ENCODE data around the gene AKR1C1.
"Not testable (repeated sequence)": the region's sequence is repeated elsewhere in the genome, so short reads cannot be mapped to it uniquely, and the experiment has no call there.

The AKR1C1 gene

DNA sequence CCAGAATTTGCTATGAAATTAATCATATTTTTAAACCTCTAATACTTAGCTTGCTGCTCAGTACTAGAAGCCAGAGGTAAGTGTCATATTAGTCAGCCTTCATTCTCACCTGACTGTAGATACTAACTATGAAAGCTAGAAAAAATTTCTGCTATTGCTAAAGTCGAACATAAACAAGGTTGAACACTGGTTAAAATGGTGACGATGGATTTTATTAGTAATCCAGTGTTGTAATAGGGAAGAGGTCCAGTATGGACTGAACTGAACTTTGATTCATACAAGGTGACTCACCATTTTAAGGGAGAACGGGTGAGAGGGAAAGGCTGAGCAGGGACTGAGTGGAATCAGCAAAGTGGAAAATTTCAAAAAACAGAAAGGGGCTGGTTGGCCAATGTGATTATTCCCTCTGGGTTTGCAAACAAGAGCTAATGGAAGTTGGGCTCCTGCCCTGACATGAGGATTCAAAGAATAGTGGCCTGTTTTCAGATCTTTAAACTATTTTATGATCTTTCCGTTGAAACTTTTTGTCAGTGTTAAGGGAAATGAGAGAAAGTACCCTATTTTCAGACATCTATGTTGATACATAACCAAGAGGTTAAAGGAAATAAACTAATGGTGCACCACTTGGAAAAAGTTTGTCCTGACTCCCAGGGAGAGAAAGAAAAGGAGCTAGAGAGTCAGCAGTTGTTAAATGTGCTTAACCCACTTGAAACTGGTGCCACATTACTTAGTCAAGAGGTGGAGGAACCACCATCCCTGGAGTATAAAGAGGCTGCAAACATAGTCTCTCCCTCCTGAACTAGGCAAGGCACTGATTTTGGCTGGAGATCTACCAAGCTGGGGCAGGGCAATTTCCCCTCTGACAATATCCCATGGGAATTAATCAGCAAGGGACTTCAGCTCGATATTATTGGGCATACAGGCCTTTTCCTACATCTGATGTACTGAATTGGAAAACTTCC, 15.3 kb upstream of the AKR1C1 start:
- no peak for FAIRE-seq

DNA sequence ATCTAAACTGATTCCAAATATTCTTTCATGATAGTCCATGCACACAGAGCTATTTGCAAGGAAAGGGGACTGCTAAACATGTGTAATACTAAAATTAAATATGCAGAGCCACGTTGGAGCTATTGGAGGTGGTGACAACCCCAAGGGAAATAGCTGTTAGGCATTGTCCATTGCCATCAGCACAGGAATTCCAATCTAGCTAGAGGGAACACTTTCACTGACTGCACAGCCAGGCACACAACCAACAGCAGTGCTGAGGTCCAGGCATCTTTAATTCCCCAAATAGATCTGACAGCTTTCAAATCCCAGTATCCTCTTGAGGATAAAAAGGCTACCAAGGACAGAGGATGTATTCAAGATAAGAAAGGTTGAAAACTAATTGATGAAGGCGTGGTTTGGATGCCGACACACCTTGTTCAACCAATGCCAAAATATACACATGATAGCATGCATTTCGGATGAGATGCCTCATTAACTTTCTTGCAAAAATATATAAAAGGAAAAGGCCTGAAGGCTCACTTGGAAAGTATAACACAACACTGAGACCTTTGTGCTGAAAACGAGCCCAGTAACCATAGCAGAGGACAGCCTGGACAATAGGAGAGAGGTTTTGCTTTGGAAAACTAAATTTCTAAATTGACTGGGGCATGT, 11.6 kb upstream of the AKR1C1 start:
- FAIRE-seq = not testable (repeated sequence)

DNA sequence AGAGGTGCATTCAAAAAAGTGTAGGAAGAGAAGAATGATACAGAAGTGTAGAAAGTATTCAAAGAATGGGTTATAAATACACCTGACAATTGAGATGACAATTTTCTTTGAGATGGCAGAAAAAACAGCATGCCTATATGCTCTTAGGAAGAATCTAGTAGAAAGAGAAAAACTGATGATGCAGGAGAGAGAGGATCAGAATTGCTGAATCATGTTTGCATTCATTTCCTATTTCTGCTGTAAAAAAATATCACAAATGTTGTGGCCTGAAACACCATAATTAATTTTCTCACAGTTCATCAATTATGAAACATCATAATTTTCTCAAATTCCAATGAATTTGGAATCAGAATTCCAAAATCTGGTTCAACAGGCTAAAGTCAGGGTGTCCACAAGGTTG, 9.8 kb upstream of the AKR1C1 start:
- FAIRE-seq = no peak

DNA sequence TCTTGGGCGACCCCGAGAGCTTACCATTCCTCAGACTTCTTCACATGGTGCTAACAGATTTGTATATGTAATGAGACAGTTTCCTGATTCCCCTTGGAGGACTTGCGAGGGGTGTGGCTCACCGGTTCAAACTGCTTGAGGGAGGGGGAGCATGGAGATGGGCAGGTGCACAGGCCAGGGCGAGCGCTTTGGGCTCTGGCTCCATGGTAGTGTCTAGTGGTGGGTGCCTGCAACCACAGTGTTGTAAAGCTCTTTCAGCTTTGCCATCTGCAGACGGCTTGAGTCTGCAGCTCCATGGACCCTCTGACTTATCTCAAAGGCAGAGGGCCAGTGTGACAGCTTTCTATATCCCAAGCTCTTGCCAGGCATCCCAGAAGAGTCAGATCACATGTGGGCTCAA, 7.1 kb upstream of the AKR1C1 start:
- not testable (repeated sequence) for FAIRE-seq

DNA sequence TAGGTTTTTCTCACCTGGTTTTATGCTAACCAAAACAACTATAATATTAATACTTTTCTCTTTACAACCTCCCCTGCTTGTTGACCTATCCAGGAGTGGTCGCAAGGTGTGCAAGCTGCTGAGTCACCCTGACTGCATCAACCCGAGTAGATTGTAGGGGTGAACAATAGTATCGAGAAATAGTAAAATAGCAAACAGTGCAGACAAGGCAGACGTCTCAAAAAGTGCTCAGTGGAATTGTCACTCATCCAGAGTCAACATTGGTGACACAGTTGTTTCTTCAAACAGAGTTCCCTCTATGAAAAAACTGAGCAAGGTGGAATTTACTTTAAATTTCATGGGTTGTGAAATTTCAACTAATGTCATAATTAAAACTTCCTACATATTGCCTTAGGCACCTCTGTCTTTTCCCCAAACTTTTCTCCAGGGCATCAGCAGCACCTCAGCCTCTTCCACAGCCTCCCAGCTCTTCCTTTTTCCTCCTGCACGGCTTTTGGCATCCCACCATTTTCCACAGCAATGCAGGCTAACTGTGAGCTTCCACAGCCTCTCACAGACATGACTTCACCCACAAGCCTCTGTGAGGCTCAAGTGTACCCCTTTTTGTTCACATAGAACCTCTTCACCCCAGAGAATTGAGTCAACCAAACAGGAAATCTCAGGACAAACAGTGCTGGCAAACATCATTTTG, 6.1 kb upstream of the AKR1C1 start:
- FAIRE-seq = not testable (repeated sequence)

DNA sequence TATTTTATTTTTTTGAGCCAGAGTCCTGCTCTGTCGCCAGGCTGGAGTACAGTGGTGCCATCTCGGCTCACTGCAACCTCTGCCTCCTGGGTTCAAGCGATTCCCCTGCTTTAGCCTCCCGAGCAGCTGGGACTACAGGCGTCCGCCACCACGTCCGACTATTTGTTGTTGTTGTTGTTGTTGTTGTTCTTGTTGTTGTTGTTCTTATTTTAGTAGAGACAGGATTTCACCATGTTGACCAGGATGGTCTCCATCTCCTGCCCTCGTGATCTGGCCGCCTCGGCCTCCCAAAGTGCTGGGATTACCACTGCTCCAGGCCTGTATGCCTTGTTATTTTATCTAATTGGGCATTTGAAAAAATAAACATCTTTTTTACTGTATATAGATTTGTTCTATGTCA, 1.7 kb upstream of the AKR1C1 start:
- not testable (repeated sequence) for FAIRE-seq

DNA sequence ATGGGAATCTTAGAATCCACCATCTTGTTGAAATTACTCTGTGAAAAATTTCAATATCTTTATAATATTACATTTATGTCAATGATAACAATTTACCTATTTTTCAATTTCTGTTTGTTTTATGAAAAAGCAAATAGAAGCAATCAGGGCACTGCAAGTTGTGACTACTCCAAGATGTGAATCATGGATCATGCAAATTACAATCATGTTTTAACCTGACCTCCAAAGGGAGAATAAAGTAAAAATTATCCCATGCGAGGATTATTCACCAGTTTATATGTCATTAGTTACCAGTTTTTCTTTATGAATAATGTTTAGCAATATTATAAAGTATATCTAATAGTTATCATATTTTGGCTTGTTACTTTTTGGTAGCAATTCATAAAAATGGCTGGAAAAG, 907 bp upstream of the AKR1C1 start:
- FAIRE-seq = not testable (repeated sequence)

DNA sequence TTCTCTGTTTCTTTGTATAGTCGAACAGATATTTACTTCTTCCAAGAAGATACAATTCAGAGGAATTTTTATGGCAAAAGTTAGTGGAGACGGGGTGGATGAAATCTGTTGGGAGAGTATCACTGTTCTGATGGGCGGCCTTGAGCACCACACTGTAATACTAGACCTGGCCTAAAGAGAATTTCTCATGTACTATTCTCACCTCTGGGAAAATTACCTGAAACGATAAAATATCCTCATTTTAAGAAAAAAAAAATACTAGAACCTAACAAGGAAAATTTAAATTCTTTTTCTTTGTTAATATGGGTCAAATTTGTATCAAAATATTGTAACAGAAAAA, 570 bp downstream of the AKR1C1 start:
- not testable (repeated sequence) for FAIRE-seq

DNA sequence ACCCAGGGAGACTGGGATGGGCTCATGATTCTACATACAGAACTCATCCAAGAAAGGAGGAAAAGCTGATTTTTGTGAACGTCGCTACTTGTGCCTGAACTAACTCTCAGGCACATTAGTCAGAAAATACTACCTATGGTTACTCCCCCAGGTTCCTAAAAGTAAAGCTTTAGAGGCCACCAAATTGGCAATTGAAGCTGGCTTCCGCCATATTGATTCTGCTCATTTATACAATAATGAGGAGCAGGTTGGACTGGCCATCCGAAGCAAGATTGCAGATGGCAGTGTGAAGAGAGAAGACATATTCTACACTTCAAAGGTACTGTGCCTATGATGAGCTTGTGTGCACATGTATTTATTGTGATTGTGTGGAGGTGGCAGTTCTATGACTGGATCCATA, 2.5 kb downstream of the AKR1C1 start:
- not testable (repeated sequence) for FAIRE-seq

DNA sequence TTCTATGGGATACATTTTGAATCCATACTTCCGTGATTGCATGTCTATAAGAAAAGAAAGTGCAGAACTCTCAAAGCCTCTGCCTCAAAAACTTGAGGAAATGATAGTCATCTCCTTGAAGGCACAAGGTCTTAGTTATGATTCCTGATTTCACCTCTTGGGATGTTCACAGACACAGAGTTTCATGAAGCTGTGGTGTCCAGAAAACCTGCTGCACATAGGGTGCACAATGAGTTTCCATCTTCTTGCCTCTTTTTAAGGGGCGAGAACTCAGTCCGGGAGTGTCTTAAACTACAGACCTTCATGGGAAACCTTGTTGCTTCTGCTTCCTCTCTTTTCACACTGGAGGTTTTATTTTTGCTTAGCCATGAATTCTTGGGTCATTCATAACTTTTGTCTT, 4.0 kb downstream of the AKR1C1 start:
- not testable (repeated sequence) for FAIRE-seq

DNA sequence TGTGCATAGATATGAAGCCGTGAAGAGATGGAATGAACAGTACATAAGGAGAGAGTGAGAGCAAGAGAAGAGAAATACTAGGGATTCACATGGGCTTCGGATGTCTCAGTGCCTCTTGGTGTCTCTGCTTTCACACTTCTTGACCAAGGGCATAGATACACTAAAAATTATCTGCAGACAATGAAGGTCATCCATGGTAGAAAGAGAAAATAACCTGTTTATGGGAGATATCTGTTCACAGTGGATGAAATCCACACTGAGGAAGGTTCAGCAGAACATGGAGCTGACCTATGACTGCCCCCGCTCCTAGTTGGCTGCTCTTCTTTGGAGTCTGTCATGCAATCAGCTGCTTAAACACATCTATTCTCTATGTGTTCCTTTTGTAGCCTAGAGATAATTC, 6.1 kb downstream of the AKR1C1 start:
- FAIRE-seq = not testable (repeated sequence)

DNA sequence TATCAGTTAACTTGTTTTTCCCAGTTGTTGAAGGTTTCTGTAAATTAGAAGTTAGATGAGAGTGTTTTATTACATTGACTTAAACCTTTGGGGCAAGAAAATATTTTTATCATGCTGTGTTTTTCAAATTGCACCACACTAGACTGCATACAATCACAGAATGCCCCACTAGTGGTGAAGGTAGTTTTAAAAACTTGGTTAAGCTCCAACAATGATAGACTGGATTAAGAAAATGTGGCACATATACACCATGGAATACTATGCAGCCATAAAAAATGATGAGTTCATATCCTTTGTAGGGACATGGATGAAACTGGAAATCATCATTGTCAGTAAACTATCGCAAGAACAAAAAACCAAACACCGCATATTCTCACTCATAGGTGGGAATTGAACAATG, 7.1 kb downstream of the AKR1C1 start:
- FAIRE-seq = not testable (repeated sequence)

DNA sequence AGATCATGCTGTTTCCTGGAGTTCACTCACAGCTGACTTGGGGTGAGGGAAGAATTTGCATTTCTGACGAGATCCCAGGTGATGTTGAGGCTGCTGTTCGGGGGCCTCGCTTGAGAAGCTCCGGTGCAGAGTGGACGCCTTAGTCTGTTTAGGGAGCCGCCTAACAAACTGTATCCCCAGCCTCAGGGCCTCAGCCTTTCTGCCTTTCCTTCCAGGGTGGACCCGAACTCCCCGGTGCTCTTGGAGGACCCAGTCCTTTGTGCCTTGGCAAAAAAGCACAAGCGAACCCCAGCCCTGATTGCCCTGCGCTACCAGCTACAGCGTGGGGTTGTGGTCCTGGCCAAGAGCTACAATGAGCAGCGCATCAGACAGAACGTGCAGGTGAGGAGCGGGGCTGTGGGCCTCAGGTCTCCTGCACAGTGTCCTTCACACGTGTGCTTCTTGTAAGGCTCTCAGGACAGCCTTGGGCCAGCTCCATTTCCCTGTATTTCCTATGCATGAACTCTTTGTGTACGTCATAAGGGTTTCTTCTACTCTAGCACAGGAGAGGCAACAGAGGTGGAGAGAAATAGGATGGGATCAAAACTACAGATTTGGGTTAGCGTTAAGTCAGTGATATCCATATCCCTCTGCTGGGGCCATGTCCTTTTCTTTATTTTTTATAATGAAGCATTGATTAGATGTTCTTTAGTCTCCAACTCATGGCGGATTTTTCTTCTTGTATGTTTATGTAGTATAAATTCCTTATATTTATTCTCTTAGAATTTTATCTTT, 9.3 kb downstream of the AKR1C1 start:
- not testable (repeated sequence) for FAIRE-seq

DNA sequence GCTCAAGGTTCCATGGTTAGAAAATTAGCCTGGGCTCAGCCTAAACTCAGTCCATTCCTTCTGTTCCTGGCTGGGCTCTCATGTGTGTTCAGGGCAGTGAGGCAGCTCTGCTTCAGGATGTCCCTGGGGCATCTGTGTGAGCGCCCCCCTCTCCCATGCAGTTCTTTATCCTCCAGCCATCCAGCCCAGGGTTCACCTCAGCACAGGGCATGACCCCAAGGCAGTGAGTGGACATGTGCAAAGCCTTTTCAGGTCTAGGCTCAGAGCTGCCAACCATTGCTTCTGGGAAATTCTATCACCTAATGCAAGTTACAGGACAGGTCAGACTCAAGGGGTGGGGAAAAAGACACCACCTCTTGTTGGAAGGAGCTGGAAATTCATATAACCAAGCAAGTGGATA, 10.1 kb downstream of the AKR1C1 start:
- not testable (repeated sequence) for FAIRE-seq

DNA sequence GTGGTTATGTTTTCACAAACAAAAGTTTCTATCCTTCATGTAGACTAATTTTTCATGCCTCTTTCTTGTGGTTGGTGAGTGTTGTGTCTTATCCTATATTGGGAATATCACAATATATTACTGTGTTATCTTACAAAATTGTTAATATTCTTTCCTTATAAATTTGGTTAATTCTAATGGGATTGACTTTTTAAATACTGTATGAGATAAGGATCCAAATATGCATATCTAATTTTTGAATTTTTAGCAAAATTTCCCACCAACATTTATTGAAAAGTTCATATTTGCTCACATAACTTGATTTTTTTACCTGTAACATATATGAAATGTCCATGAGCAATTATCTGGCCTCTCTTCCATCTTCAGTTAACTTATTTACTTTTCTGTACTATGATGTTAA, 11.2 kb downstream of the AKR1C1 start:
- peak; percentile 23 for FAIRE-seq

DNA sequence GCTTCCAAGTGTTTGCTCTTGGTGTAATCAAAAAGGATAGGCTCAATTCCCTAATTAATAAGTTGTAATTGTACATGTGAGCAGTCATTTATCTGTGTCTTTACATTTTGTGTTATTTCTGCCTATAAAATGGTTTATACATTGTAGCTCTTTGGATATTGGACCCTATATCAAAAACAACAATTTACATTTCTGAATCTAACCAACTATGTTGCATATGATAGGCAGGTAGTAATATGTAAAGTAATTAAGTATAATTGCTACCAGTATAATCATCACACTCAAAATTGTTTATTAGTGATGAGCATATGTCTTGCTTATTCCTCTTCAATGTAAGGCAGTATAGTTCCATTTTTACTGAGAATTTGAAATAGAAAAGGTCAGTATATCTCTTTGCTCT, 13.8 kb downstream of the AKR1C1 start:
- no peak for FAIRE-seq

DNA sequence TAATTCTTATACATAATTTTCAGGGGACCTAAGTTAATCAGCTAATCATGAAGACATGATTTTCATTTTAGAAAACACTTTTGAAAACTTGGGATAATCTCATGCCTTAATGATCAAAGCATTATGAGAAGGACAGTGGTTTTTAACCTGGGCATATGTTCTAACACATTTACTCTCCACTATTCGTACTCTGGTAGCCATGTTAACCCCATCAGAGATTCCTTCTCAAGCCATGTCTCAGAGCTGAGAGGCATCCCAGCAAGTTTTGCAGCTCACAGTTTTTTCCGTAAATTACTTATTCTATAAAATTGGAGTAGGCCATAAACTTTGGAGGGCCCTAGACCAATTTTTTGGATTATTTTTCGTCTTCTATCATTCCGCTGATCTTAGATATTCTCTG, 15.7 kb downstream of the AKR1C1 start:
- no peak for FAIRE-seq

DNA sequence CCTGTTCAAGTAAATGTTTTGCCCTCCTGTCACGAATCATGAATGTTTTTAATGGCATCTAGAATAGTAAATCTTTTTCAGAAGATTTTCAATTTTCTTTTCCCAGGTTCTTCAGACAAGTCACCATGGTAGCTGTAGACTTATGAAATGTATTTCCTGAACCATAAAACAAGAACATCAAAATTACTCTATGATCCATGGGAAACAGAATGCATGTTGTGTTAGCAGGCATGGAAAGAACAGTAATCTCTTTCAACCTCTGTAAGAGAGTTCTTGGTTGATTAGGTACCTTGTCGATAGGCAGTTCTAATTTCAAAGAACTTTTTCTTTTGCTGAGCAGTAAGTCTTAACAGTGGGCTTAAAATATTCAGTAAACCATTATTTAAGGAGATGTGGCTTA, 17.6 kb downstream of the AKR1C1 start:
- FAIRE-seq = no peak

DNA sequence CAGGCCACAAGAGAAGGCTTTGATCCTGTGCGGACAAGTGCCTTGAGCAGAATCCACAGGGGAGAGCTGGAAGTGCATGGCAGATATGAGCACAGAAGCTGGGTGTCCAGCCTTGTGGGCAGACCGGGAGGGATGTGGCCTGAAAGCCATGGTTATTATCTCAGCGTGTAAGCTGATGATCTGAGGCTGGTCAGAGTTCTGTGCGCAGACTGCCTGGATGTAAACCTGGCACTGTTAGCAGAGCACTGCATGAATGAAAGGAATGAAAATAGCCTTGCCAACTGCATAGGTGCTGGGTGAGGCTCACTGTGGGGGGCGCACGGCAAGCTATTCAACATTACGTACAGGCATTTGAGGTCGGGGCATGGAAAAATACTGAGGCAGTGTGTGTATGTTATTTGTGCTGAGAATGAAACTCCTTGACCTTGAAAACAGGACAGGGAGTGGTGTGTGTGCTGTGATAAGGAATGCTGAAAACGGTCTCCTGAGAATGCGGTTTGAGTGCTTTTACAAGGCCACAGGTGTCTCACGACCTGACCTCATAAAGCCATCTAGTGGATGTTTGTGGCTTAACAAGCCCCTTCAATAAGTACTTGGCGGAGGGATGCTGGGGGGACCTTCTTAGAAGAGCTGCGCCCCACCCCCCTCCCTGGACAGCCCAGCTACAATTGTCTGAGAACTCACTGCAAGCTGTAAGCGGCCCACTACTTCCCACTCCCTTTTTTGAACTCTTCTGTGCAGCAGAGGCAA, 18.7 kb downstream of the AKR1C1 start:
- FAIRE-seq = no peak

DNA sequence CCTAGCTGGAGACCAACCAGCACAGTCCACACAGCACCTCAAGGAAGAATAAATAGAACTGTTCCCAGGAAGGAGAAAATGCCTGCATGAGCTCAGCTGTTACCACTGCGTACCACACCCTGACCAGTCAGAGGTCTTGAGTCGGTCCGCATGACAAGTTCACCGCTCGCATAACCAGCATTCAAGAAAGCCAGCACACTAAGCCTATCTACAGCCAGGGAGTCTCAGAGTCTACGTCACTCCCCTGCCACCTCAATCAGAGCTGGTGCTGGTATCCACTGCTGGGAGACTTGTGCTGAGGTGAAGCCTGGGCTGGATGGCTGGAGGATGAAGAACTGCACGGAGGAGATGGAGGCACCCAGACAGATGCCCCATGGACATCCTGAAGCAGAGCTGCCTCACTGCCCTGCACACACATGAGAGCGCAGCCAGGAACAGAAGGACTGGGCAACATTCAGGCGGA, 19.6 kb downstream of the AKR1C1 start:
- no peak for FAIRE-seq

DNA sequence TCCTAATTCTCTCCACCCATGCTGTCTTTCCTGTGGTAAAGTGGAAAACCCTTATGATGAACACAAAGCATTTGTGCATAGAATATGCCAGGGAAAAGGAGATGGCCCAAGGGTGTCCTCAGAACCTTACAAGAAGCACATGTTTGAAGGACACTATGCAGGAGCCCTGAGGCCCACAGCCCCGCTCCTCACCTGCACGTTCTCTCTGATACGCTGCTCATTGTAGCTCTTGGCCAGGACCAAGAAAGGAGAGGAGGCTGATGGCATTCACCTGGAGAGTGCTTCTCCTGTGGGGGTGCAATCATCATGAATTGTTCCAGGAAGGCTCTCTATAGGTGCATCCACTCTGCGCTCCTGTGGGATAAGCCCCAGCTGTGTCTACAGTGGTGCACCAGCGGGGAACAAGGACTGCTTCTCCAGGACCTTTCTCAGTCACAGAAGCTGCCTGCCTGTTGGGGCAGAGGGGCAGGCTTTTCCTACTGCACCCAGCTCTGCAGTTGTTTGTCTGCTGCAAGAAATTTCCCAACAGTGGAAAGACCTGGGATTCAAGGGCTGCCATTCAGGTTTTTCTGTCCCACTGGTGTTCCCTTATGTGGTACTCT, 20.5 kb downstream of the AKR1C1 start:
- FAIRE-seq = no peak

DNA sequence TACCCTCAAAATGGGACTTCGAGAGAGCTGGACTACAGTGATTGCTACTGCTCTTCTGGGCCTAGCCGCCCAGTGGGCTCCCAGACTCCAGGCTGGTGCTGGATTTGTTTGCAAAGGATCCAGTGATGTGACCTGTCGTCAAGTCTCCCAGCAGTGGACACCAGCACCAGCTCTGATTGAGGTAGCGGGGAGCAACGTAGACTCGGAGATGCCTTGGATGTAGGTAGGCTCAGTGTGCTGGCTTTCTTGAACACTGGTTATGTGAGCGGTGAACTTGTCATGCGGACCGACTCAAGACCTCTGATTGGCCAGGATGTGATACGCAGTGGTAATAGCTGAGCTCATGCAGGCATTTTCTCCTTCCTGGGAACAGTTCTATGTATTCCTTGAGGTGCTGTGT, 21.0 kb downstream of the AKR1C1 start:
- FAIRE-seq = no peak

Measured in G401.6 (cell line).